Smooth muscle cell of the umbilical artery (primary cell): ENCODE results near the gene SSTR5. TPM values are rescaled to one million over a fixed set of nuclear protein-coding genes. Genes with fewer than 3 reads are reported as not detected.

Experiments
- total RNA-seq: library from RNA; depleted of rRNA; stranded (reverse); fragments of >200 nt; gene quantifications from 2 replicates; pipeline ENCODE4 v1.2.3, GENCODE V29; 2014

SSTR5 gene
- not detected in 2 replicates for total RNA-seq

GRCh38 chr16:1072526-1073261 is at the start of gene SSTR5:
TSS of gene SSTR5 (plus strand) at chr16:1072747. CDS start at chr16:1078869, 6,122 bp downstream.

GRCh38 chr16:1096169-1097082 is 23.9 kb downstream of the SSTR5 start, which contains the start of gene C1QTNF8:
TSS of gene C1QTNF8 (minus strand) at chr16:1096244. CDS start at chr16:1094922, 1,322 bp downstream.

Other genes starting within 250 kb of the SSTR5 start
- gene LMF1, start 101.8 kb upstream of the SSTR5 start, total RNA-seq = 25.3 and 26.1 TPM in 2 replicates
- gene SOX8, start 91.0 kb upstream of the SSTR5 start, total RNA-seq = under 0.01 and 0.14 TPM in 2 replicates
- not detected in 2 replicates for gene C1QTNF8, start 23.5 kb downstream of the SSTR5 start, total RNA-seq
- gene CACNA1H, start 80.4 kb downstream of the SSTR5 start, total RNA-seq = 1.2 and 3.0 TPM in 2 replicates
- gene TPSG1, start 152.5 kb downstream of the SSTR5 start, total RNA-seq = not detected in 2 replicates
- not detected in 2 replicates for gene TPSB2, start 157.4 kb downstream of the SSTR5 start, total RNA-seq
- not detected in 2 replicates for gene TPSAB1, start 168.0 kb downstream of the SSTR5 start, total RNA-seq
- gene TPSD1, start 183.3 kb downstream of the SSTR5 start, total RNA-seq = not detected in 2 replicates
- 50.5 and 64.1 TPM in 2 replicates for gene UBE2I, start 236.9 kb downstream of the SSTR5 start, total RNA-seq